Vagina (tissue), 2 donors: ENCODE measurements around the gene CELSR2. TPM values are rescaled to one million over a fixed set of nuclear protein-coding genes. Genes with fewer than 3 reads are reported as not detected.

Experiments
- DNase-seq, 2 donors: peaks; one replicate each; pipeline ENCODE4 v3.0.0-alpha.2; 2017; ENCODE audit errors: extremely low spot score in 2 of 2
- H3K27ac ChIP-seq: fragments of 200-600 bp; sonication (generic); one replicate; pipeline ENCODE4 v1.5.1; 2019
- H3K27me3 ChIP-seq: fragments of 200-600 bp; sonication (generic); one replicate; pipeline ENCODE4 v1.5.1; 2019
- H3K36me3 ChIP-seq, 2 donors: fragments of 200-600 bp; sonication (generic); one replicate each; pipeline ENCODE4 v1.5.1; 2017 to 2019
- H3K4me1 ChIP-seq: fragments of 200-600 bp; sonication (generic); one replicate; pipeline ENCODE4 v1.5.1; 2019
- H3K4me3 ChIP-seq, 2 donors: fragments of 200-600 bp; sonication (generic); 1 replicate in 1 of 2; 2 replicates in 1 of 2; pipeline ENCODE4 v1.5.1; 2016 to 2019
- H3K9me3 ChIP-seq: fragments of 200-600 bp; sonication (generic); one replicate; pipeline ENCODE4 v1.5.1; 2019
- CTCF ChIP-seq, 3 experiments: fragments of 450-650 bp in 2 of 3; fragments of 200-600 bp in 1 of 3; sonication (generic) in 1 of 3; IDR thresholded peaks; one replicate each; pipeline ENCODE4 v1.5.1; 2017 to 2019; ENCODE audit warnings: antibody characterized with exemption in 3 of 3, mild to moderate bottlenecking in 2 of 3, moderate library complexity in 2 of 3
- POLR2A ChIP-seq, 2 donors: fragments of 450-650 bp; IDR thresholded peaks; one replicate each; pipeline ENCODE4 v1.6.1; 2017; ENCODE audit warnings: antibody characterized with exemption in 2 of 2, mild to moderate bottlenecking in 2 of 2, moderate library complexity in 2 of 2
- POLR2AphosphoS5 ChIP-seq, 2 donors: sonication (generic); formaldehyde crosslinking; IDR thresholded peaks; one replicate each; pipeline ENCODE4 v1.9.0; 2017; ENCODE audit warnings: antibody characterized with exemption in 2 of 2, mild to moderate bottlenecking in 2 of 2, low read depth in 1 of 2; ENCODE audit not compliant: insufficient read depth in 1 of 2
- intact Hi-C: fragments of 100-400 bp; cut with DNase I; formaldehyde crosslinking; loops from one replicate; pipeline ENCODE4 v1.15.1; 2023
- total RNA-seq: library from RNA; depleted of rRNA; stranded (reverse); fragments of >200 nt; gene quantifications from one replicate; pipeline ENCODE4 v1.2.3, GENCODE V29; 2016

CELSR2 gene
- total RNA-seq, 1 donor from 2014 or later = 38.5 TPM

GRCh38 chr1:109257682-109258421, 8.5 kb downstream of the CELSR2 start:
- intact Hi-C loops = no loop called here
- no peak for DNase-seq
- Histone ChIP-seq H3K4me1 (peaks cover 42% of the 10 kb centered on the region), H3K9me3 (no peaks in the 10 kb centered on the region), H3K4me3 (no peak overlapping the region), H3K27ac (no peak overlapping the region), H3K27me3 (no peaks in the 10 kb centered on the region), H3K36me3 (peaks cover 0 to 14% of the 10 kb centered on the region in 2 donors)
- no peak for TF ChIP-seq CTCF (IDR thresholded peaks at IDR 0.05)
- TF ChIP-seq POLR2A (IDR thresholded peaks at IDR 0.05) = no peak
- TF ChIP-seq POLR2AphosphoS5 (IDR thresholded peaks at IDR 0.05; ENCODE audit: insufficient read depth in 1 of 2, low read depth in 1 of 2) = no peak

- intact Hi-C loops = no loop called here
- Histone ChIP-seq H3K36me3 (peaks cover 0 to 14% of the 10 kb centered on the region in 2 donors), H3K27me3 (no peaks in the 10 kb centered on the region), H3K4me1 (peaks cover 38% of the 10 kb centered on the region), H3K9me3 (no peaks in the 10 kb centered on the region), H3K27ac (no peak overlapping the region), H3K4me3 (no peak overlapping the region)
- no peak for TF ChIP-seq POLR2AphosphoS5 (IDR thresholded peaks at IDR 0.05; ENCODE audit: insufficient read depth in 1 of 2, low read depth in 1 of 2)
- TF ChIP-seq CTCF (IDR thresholded peaks at IDR 0.05) = no peak
- TF ChIP-seq POLR2A (IDR thresholded peaks at IDR 0.05) = no peak
- DNase-seq = no peak
Measured at GRCh38 chr1:109258481-109259466, 9.4 kb downstream of the CELSR2 start.

- intact Hi-C loops = no loop called here
- Histone ChIP-seq H3K9me3 (no peaks in the 10 kb centered on the region), H3K27me3 (no peaks in the 10 kb centered on the region), H3K27ac (no peak overlapping the region), H3K4me1 (peaks cover 31% of the 10 kb centered on the region), H3K36me3 (peaks cover 0 to 14% of the 10 kb centered on the region in 2 donors), H3K4me3 (no peak overlapping the region)
- no peak for DNase-seq
- TF ChIP-seq CTCF (IDR thresholded peaks at IDR 0.05) (no peak), POLR2AphosphoS5 (IDR thresholded peaks at IDR 0.05; ENCODE audit: insufficient read depth in 1 of 2, low read depth in 1 of 2) (no peak), POLR2A (IDR thresholded peaks at IDR 0.05) (no peak)
Measured at GRCh38 chr1:109259674-109260557, 10.6 kb downstream of the CELSR2 start.

GRCh38 chr1:109261006-109261405, 11.7 kb downstream of the CELSR2 start:
- Histone ChIP-seq H3K9me3 (no peaks in the 10 kb centered on the region), H3K4me1 (peaks cover 20% of the 10 kb centered on the region), H3K4me3 (no peak overlapping the region), H3K27me3 (no peaks in the 10 kb centered on the region), H3K36me3 (peaks cover 0 to 14% of the 10 kb centered on the region in 2 donors), H3K27ac (no peak overlapping the region)
- intact Hi-C loops = no loop called here
- TF ChIP-seq POLR2AphosphoS5 (IDR thresholded peaks at IDR 0.05; ENCODE audit: insufficient read depth in 1 of 2, low read depth in 1 of 2) (no peak), POLR2A (IDR thresholded peaks at IDR 0.05) (no peak), CTCF (IDR thresholded peaks at IDR 0.05) (no peak)
- no peak for DNase-seq
